ENCODE results near the gene SLC10A4. TPM values are rescaled to one million over a fixed set of nuclear protein-coding genes. Genes with fewer than 3 reads are reported as not detected.
"Not testable (repeated sequence)": the region's sequence is repeated elsewhere in the genome, so short reads cannot be mapped to it uniquely, and the experiment has no call there.

Gene SLC10A4
- total RNA-seq, result 0.35 TPM
- long read RNA-seq, result 0 reads

GRCh38 chr4:48483006-48483776, at the start of gene SLC10A4:
SLC10A4 (plus strand) TSS chr4:48483343; CDS start chr4:48483562, 219 bp downstream.
- DNase-seq (ENCODE audit: low spot score), result no peak
- intact Hi-C loops (cut with DNase I), result no loop called here

GRCh38 chr4:48436318-48436717, 46.8 kb upstream of the SLC10A4 start:
- no peak for DNase-seq (ENCODE audit: low spot score)
- intact Hi-C loops (cut with DNase I), result no loop called here

- intact Hi-C loops (cut with DNase I), result loop anchor here (10.0 kb wide), 1 partner anchor 525 kb away; no protein-coding TSS in a partner anchor
- no peak for DNase-seq (ENCODE audit: low spot score)
Observed at GRCh38 chr4:48439988-48440387, 43.2 kb upstream of the SLC10A4 start.

GRCh38 chr4:48440914-48441313, 42.2 kb upstream of the SLC10A4 start:
- DNase-seq (ENCODE audit: low spot score), result not testable (repeated sequence)
- intact Hi-C loops (cut with DNase I), result loop anchor here (10.0 kb wide), 1 partner anchor 524 kb away; no protein-coding TSS in a partner anchor

- DNase-seq (ENCODE audit: low spot score), result no peak
- intact Hi-C loops (cut with DNase I), result loop anchor here (10.0 kb wide), 1 partner anchor 519 kb away; no protein-coding TSS in a partner anchor
Observed at GRCh38 chr4:48445704-48446103, 37.4 kb upstream of the SLC10A4 start.

- no peak for DNase-seq (ENCODE audit: low spot score)
- intact Hi-C loops (cut with DNase I), result loop anchor here (10.0 kb wide), 1 partner anchor 518 kb away; no protein-coding TSS in a partner anchor
Observed at GRCh38 chr4:48446642-48447041, 36.5 kb upstream of the SLC10A4 start.

- intact Hi-C loops (cut with DNase I), result loop anchor here (10.0 kb wide), 1 partner anchor 516 kb away; no protein-coding TSS in a partner anchor
- no peak for DNase-seq (ENCODE audit: low spot score)
Observed at GRCh38 chr4:48449151-48449550, 34.0 kb upstream of the SLC10A4 start.

- no peak for DNase-seq (ENCODE audit: low spot score)
- intact Hi-C loops (cut with DNase I), result no loop called here
Observed at GRCh38 chr4:48450740-48451139, 32.4 kb upstream of the SLC10A4 start.

- DNase-seq (ENCODE audit: low spot score); intact Hi-C loops (cut with DNase I): not testable (repeated sequence)
Observed at GRCh38 chr4:48451656-48452055, 31.5 kb upstream of the SLC10A4 start.

GRCh38 chr4:48454591-48454990, 28.6 kb upstream of the SLC10A4 start:
- intact Hi-C loops (cut with DNase I), result no loop called here
- DNase-seq (ENCODE audit: low spot score), result no peak

- DNase-seq (ENCODE audit: low spot score), result no peak
- intact Hi-C loops (cut with DNase I), result no loop called here
Observed at GRCh38 chr4:48461000-48461399, 22.1 kb upstream of the SLC10A4 start.

GRCh38 chr4:48462363-48462762, 20.8 kb upstream of the SLC10A4 start:
- intact Hi-C loops (cut with DNase I), result no loop called here
- DNase-seq (ENCODE audit: low spot score), result no peak

GRCh38 chr4:48467442-48467841, 15.7 kb upstream of the SLC10A4 start:
- no peak for DNase-seq (ENCODE audit: low spot score)
- intact Hi-C loops (cut with DNase I), result no loop called here

GRCh38 chr4:48467891-48468290, 15.3 kb upstream of the SLC10A4 start:
- no peak for DNase-seq (ENCODE audit: low spot score)
- intact Hi-C loops (cut with DNase I), result no loop called here

GRCh38 chr4:48470137-48470536, 13.0 kb upstream of the SLC10A4 start:
- intact Hi-C loops (cut with DNase I), result no loop called here
- DNase-seq (ENCODE audit: low spot score), result no peak

GRCh38 chr4:48470570-48470969, 12.6 kb upstream of the SLC10A4 start:
- DNase-seq (ENCODE audit: low spot score), result no peak
- intact Hi-C loops (cut with DNase I), result no loop called here

GRCh38 chr4:48472794-48473193, 10.3 kb upstream of the SLC10A4 start:
- DNase-seq (ENCODE audit: low spot score), result no peak
- intact Hi-C loops (cut with DNase I), result no loop called here

- DNase-seq (ENCODE audit: low spot score), result no peak
Observed at GRCh38 chr4:48475770-48476169, 7.4 kb upstream of the SLC10A4 start.

GRCh38 chr4:48478273-48478672, 4.9 kb upstream of the SLC10A4 start:
- DNase-seq (ENCODE audit: low spot score), result no peak
- intact Hi-C loops (cut with DNase I), result no loop called here

More at GRCh38 chr4:48475770-48476169, 7.4 kb upstream of the SLC10A4 start:
- intact Hi-C loops (cut with DNase I), result no loop called here

GRCh38 chr4:48481581-48481980, 1.6 kb upstream of the SLC10A4 start:
- intact Hi-C loops (cut with DNase I), result no loop called here

GRCh38 chr4:48483777-48484493, 792 bp downstream of the SLC10A4 start:
- intact Hi-C loops (cut with DNase I), result no loop called here
- no peak for DNase-seq (ENCODE audit: low spot score)

More at GRCh38 chr4:48481581-48481980, 1.6 kb upstream of the SLC10A4 start:
- no peak for DNase-seq (ENCODE audit: low spot score)

Data from cardiac septum (tissue), 1 donor.